HepG2 (cell line): Measurements from ENCODE around the gene USP19. TPM values are rescaled to one million over a fixed set of nuclear protein-coding genes. Genes with fewer than 3 reads are reported as not detected.

Source experiments
- BHLHE40 ChIP-seq: IDR thresholded peaks from 2 replicates; pipeline ENCODE4 v1.6.1; 2011; ENCODE audit warnings: low read length, improper control_type of control experiment
- CCDC6 ChIP-seq: sonication (generic); formaldehyde crosslinking; IDR thresholded peaks from 2 replicates; pipeline ENCODE4 v1.8.1; 2022; ENCODE audit warnings: mild to moderate bottlenecking, missing genetic modification reagents, moderate library complexity
- GRHL1 ChIP-seq: sonication (generic); formaldehyde crosslinking; conservative IDR thresholded peaks from 2 replicates; pipeline ENCODE4 v1.8.0; 2022; ENCODE audit warnings: missing genetic modification reagents
- HNRNPUL1 ChIP-seq: fragments of 200-400 bp; formaldehyde crosslinking; IDR thresholded peaks from 2 replicates; pipeline ENCODE4 v1.6.1; 2017; ENCODE audit warnings: low read depth, mild to moderate bottlenecking, low read length, moderate library complexity
- KAT8 ChIP-seq: IDR thresholded peaks from 2 replicates; pipeline ENCODE4 v1.6.1; 2016; ENCODE audit warnings: missing genetic modification reagents, missing compliant biosample characterization
- MLXIP ChIP-seq: sonication (generic); formaldehyde crosslinking; IDR thresholded peaks from 2 replicates; pipeline ENCODE4 v1.9.0; 2021; ENCODE audit warnings: missing genetic modification reagents, borderline replicate concordance
- RCOR2 ChIP-seq: IDR thresholded peaks from 2 replicates; pipeline ENCODE4 v1.6.1; 2016; ENCODE audit warnings: missing biosample characterization, missing genetic modification reagents
- THAP8 ChIP-seq: sonication (generic); formaldehyde crosslinking; IDR thresholded peaks from 2 replicates; pipeline ENCODE4 v1.5.1; 2020; ENCODE audit warnings: missing genetic modification reagents, mild to moderate bottlenecking, borderline replicate concordance
- TRIM24 ChIP-seq: sonication (generic); formaldehyde crosslinking; IDR thresholded peaks from 2 replicates; pipeline ENCODE4 v1.8.0; 2022; ENCODE audit warnings: mild to moderate bottlenecking, missing genetic modification reagents
- YEATS4 ChIP-seq: sonication (generic); formaldehyde crosslinking; IDR thresholded peaks from 2 replicates; pipeline ENCODE4 v1.4.0; 2020; ENCODE audit warnings: missing genetic modification reagents, borderline replicate concordance
- ZFP36L2 ChIP-seq: sonication (generic); formaldehyde crosslinking; IDR thresholded peaks from 2 replicates; pipeline ENCODE4 v1.4.0; 2020; ENCODE audit warnings: missing genetic modification reagents
- ZKSCAN8 ChIP-seq: IDR thresholded peaks from 2 replicates; pipeline ENCODE4 v1.6.1; 2016; ENCODE audit warnings: borderline replicate concordance, missing genetic modification reagents, missing compliant biosample characterization
- ZNF101 ChIP-seq: sonication (generic); formaldehyde crosslinking; IDR thresholded peaks from 2 replicates; pipeline ENCODE4 v1.4.0; 2020; ENCODE audit warnings: mild to moderate bottlenecking, low read depth, missing genetic modification reagents, borderline replicate concordance
- ZNF235 ChIP-seq: sonication (generic); formaldehyde crosslinking; IDR thresholded peaks from 2 replicates; pipeline ENCODE4 v1.8.1; 2023; ENCODE audit warnings: mild to moderate bottlenecking, missing genetic modification reagents, borderline replicate concordance
- ZNF251 ChIP-seq: sonication (generic); formaldehyde crosslinking; IDR thresholded peaks from 2 replicates; pipeline ENCODE4 v1.9.0; 2021; ENCODE audit warnings: mild to moderate bottlenecking, missing genetic modification reagents
- ZNF552 ChIP-seq: sonication (generic); formaldehyde crosslinking; IDR thresholded peaks from 2 replicates; pipeline ENCODE4 v1.9.0; 2022; ENCODE audit warnings: missing genetic modification reagents, mild to moderate bottlenecking, borderline replicate concordance
- ZNF605 ChIP-seq: sonication (generic); formaldehyde crosslinking; IDR thresholded peaks from 2 replicates; pipeline ENCODE4 v1.8.0; 2022; ENCODE audit warnings: mild to moderate bottlenecking, missing genetic modification reagents
- ZNF704 ChIP-seq: sonication (generic); formaldehyde crosslinking; IDR thresholded peaks from 2 replicates; pipeline ENCODE4 v1.8.1; 2023; ENCODE audit warnings: mild to moderate bottlenecking, inconsistent platforms, moderate library complexity, missing genetic modification reagents, borderline replicate concordance
- ZNF709 ChIP-seq: sonication (generic); formaldehyde crosslinking; IDR thresholded peaks from 2 replicates; pipeline ENCODE4 v1.5.0; 2020; ENCODE audit warnings: mild to moderate bottlenecking, missing genetic modification reagents
- ZNF776 ChIP-seq: sonication (generic); formaldehyde crosslinking; IDR thresholded peaks from 2 replicates; pipeline ENCODE4 v1.4.0; 2020; ENCODE audit warnings: mild to moderate bottlenecking, missing genetic modification reagents
- ZSCAN31 ChIP-seq: sonication (generic); formaldehyde crosslinking; IDR thresholded peaks from 2 replicates; pipeline ENCODE4 v1.5.0; 2020; ENCODE audit warnings: low read depth, mild to moderate bottlenecking, missing genetic modification reagents
- polyA plus RNA-seq, 8 experiments: library from polyadenylated mRNA; depleted of rRNA in 3 of 8; stranded (reverse) in 7 of 8; unstranded in 1 of 8; fragments of >200 nt; fragmentation: Illumina TruSeq in 4 of 8; extraction: Trizol in 4 of 8; gene quantifications; 2 replicates each; pipeline versions ENCODE4 v1.2.1 to v1.2.3, GENCODE V29; 2011 to 2016; ENCODE audit warnings: low read depth in 4 of 8, missing spikeins in 1 of 8, mixed read lengths in 1 of 8; ENCODE audit not compliant: insufficient read depth in 1 of 8
- total RNA-seq, 5 experiments: library from RNA; depleted of rRNA; stranded (reverse); fragments of >200 nt; fragmentation: Illumina TruSeq; extraction: Trizol; gene quantifications; 2 replicates each; pipeline ENCODE4 v1.2.3, GENCODE V29; 2016; ENCODE audit warnings: low read depth in 1 of 5

The USP19 gene
- total and polyA plus RNA-seq, 2 of the 13 experiments (the other 11 are each of a cell fraction or from before 2014, with no cell fraction given) = 28.3 to 31.7 TPM

GRCh38 chr3:49104427-49105291 lies 16.0 kb downstream of the USP19 start, which contains the start of gene QARS1 (continued):
- TF ChIP-seq ZNF709 (CRISPR knock-in tag) (peak; percentile 91), RCOR2 (CRISPR knock-in tag) (no peak), ZFP36L2 (no peak), THAP8 (CRISPR knock-in tag) (no peak), ZNF776 (0 out of 2 replicates have a peak, but pooled peaks have one; percentile 30), ZNF101 (CRISPR knock-in tag) (peak; percentile 66; the same call in 1 of the 2 replicates), YEATS4 (CRISPR knock-in tag) (peak; percentile 90), BHLHE40 (no peak), ZNF552 (CRISPR knock-in tag) (no peak), ZNF704 (CRISPR knock-in tag) (no peak), ZSCAN31 (CRISPR knock-in tag) (peak; percentile 61; the same call in 1 of the 2 replicates), ZNF605 (CRISPR knock-in tag) (peak; percentile 94), HNRNPUL1 (no peak), ZNF235 (CRISPR knock-in tag) (0 out of 2 replicates have a peak, but pooled peaks have one; percentile 75), ZKSCAN8 (CRISPR knock-in tag) (no peak), MLXIP (CRISPR knock-in tag) (no peak), KAT8 (CRISPR knock-in tag) (peak; percentile 92), CCDC6 (CRISPR knock-in tag) (no peak), TRIM24 (CRISPR knock-in tag) (no peak), ZNF251 (no peak), GRHL1 (CRISPR knock-in tag) (no peak)
